GM19372 (cell line): ENCODE results near the gene URM1.
"Not testable (repeated sequence)": the region's sequence is repeated elsewhere in the genome, so short reads cannot be mapped to it uniquely, and the experiment has no call there.

Source experiments
- ATAC-seq: cut with Tn5 transposase; IDR thresholded peaks from one replicate; pipeline ENCODE4 v1.9.1; 2021; ENCODE audit warnings: mild to moderate bottlenecking, low read depth, moderate library complexity; ENCODE audit not compliant: unreplicated experiment

Gene URM1

GRCh38 chr9:128370752-128371629 lies at the start of gene URM1:
URM1 (plus strand) TSS chr9:128371374; CDS start chr9:128371381, 7 bp downstream.
- ATAC-seq = peak; percentile 85

GRCh38 chr9:128321879-128322403 lies 49.2 kb upstream of the URM1 start:
- peak; percentile 3 for ATAC-seq

GRCh38 chr9:128322404-128323211 lies 48.6 kb upstream of the URM1 start, which contains the start of the genes COQ4 and TRUB2:
COQ4 (plus strand) TSS chr9:128322839; CDS start chr9:128322859, 20 bp downstream.
TRUB2 (minus strand) TSS chr9:128322447; CDS start chr9:128322408, 39 bp downstream.
- peak; percentile 83 for ATAC-seq

- no peak for ATAC-seq
Measured at GRCh38 chr9:128323212-128323730, 47.9 kb upstream of the URM1 start.

GRCh38 chr9:128323791-128324190 lies 47.4 kb upstream of the URM1 start:
- no peak for ATAC-seq

GRCh38 chr9:128324401-128324800 lies 46.8 kb upstream of the URM1 start:
- ATAC-seq = no peak

GRCh38 chr9:128325629-128326028 lies 45.5 kb upstream of the URM1 start:
- ATAC-seq = no peak

- ATAC-seq = no peak
Measured at GRCh38 chr9:128333451-128333869, 37.7 kb upstream of the URM1 start.

- no peak for ATAC-seq
Measured at GRCh38 chr9:128335161-128335560, 36.0 kb upstream of the URM1 start.

- no peak for ATAC-seq
Measured at GRCh38 chr9:128335914-128336313, 35.3 kb upstream of the URM1 start.

- ATAC-seq = no peak
Measured at GRCh38 chr9:128337936-128338335, 33.2 kb upstream of the URM1 start.

GRCh38 chr9:128338852-128339614 lies 32.1 kb upstream of the URM1 start:
- ATAC-seq = not testable (repeated sequence)

- peak; percentile 80 for ATAC-seq
Measured at GRCh38 chr9:128339761-128340690, 31.1 kb upstream of the URM1 start, which contains the start of gene SLC27A4. SLC27A4 (plus strand) TSS chr9:128340527; CDS start chr9:128343133, 2,606 bp downstream.

GRCh38 chr9:128340691-128341434 lies 30.3 kb upstream of the URM1 start:
- peak; percentile 38 for ATAC-seq

GRCh38 chr9:128341435-128341849 lies 29.7 kb upstream of the URM1 start:
- ATAC-seq = no peak

- no peak for ATAC-seq
Measured at GRCh38 chr9:128342971-128343680, 28.0 kb upstream of the URM1 start.

GRCh38 chr9:128343855-128344254 lies 27.3 kb upstream of the URM1 start:
- ATAC-seq = no peak
